ENCODE results near the gene TBC1D9B. TPM values are rescaled to one million over a fixed set of nuclear protein-coding genes. Genes with fewer than 3 reads are reported as not detected.

The TBC1D9B gene
- polyA plus RNA-seq, 1 experiment = 41.1 TPM

DNA sequence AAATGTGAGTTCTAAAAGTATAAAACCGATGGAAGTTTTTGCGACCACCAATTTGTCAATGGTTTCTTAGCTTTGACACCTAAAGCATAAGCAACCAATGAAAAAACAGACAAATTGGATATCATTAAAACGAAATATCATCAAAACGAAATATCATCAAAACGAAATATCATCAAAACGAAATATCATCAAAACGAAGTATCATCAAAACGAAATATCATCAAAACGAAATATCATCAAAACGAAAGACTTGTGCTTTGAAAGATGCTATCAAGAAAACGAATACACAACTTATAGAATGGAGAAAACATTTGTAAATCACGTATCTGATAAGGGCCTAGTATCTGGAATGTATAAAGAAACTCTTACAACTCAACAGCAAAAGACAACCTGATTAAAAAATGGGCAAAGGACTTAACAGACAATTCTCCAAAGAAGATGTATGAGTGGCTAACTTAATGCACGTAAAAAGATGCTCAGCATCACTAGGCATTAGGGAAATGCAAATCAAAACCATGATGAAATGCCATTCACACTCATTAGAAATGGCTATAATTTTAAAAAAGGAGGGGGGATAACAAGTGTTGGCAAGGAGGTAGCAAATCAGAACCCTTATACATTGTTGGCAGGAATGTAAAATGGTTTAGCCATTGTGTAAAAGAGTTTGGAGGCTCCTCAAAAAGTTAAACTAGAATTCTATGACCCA, 29.4 kb upstream of the TBC1D9B start:
- H3K9me3 ChIP-seq (ENCODE audit: control insufficient read depth, insufficient read depth, low read length) = no peaks in the 10 kb centered on the region
- TF ChIP-seq, protein P1, sequence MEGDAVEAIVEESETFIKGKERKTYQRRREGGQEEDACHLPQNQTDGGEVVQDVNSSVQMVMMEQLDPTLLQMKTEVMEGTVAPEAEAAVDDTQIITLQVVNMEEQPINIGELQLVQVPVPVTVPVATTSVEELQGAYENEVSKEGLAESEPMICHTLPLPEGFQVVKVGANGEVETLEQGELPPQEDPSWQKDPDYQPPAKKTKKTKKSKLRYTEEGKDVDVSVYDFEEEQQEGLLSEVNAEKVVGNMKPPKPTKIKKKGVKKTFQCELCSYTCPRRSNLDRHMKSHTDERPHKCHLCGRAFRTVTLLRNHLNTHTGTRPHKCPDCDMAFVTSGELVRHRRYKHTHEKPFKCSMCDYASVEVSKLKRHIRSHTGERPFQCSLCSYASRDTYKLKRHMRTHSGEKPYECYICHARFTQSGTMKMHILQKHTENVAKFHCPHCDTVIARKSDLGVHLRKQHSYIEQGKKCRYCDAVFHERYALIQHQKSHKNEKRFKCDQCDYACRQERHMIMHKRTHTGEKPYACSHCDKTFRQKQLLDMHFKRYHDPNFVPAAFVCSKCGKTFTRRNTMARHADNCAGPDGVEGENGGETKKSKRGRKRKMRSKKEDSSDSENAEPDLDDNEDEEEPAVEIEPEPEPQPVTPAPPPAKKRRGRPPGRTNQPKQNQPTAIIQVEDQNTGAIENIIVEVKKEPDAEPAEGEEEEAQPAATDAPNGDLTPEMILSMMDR (IDR thresholded peaks at IDR 0.05; ENCODE audit: low read depth, low read length) = no peak
- H3K4me3 ChIP-seq (ENCODE audit: low read depth, low read length) = no peak overlapping the region
- H3K27ac ChIP-seq (ENCODE audit: low read depth, low read length) = no peak overlapping the region
- no peak for DNase-seq (ENCODE audit: low read depth, low spot score)
- ChIA-PET CTCF (no interaction called here), POLR2A (no interaction called here)
- peaks cover 2% of the 10 kb centered on the region for H3K27me3 ChIP-seq (ENCODE audit: control insufficient read depth, insufficient read depth, low read length)

DNA sequence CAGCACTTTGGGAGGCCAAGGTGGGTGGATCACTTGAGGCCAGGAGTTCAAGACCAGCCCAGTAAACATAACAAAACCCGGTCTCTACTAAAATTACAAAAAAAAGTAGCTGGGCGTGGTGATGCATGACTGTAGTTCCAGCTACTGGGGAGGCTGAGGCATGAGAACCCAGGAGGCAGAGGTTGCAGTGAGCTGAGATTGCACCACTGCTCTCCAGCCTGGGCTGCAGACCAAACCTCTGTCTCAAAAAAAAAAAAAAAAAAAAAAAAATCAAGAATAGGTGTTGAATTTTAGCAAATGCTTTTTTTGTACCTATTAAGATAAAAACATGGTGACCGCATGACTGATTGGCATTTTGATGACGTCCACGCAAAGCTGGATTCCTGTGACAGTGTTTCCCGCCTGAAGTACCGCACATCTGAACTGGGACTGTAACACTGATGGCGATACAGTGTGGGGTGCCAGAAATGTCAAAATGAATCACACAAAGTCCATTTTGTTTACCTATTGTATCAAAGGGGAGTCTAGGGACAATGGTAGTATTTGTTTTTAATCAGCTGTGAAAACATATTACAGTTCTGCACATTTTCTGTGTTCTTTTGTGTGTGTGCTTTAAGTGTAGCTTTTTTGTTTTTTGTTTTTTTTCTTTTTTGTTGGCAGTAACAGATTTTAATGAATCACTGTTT, 23.2 kb upstream of the TBC1D9B start:
- CTCF ChIA-PET = interaction anchor here (1.7 kb wide), 1 partner anchor 160 kb away, joined by 8 read pairs; no protein-coding TSS in a partner anchor
- TF ChIP-seq, protein P1 (IDR thresholded peaks at IDR 0.05; ENCODE audit: low read depth, low read length) = no peak
- Histone ChIP-seq H3K9me3 (ENCODE audit: control insufficient read depth, insufficient read depth, low read length) (no peaks in the 10 kb centered on the region), H3K27ac (ENCODE audit: low read depth, low read length) (no peak overlapping the region), H3K4me3 (ENCODE audit: low read depth, low read length) (no peak overlapping the region), H3K27me3 (ENCODE audit: control insufficient read depth, insufficient read depth, low read length) (no peaks in the 10 kb centered on the region)
- no peak for DNase-seq (ENCODE audit: low read depth, low spot score)
- POLR2A ChIA-PET = no interaction called here

DNA sequence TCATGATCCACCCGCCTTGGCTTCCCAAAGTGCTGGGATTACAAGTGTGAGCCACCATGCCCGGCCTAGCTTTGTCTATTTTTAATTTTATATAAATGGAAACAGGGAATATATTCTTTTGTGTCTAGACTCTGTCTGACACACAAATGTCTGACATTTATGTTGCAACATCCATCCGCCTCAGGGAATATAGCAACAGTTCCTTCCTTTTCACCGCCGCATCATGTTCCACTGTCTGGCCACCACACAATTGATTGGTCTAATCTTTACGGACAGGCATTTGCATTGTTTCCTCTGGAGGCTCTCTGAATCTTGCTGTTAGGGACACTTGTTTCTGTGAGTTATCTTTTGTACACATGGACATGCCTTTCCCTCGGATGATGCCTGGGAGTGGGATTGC, 20.1 kb upstream of the TBC1D9B start:
- Histone ChIP-seq H3K27me3 (ENCODE audit: control insufficient read depth, insufficient read depth, low read length) (no peaks in the 10 kb centered on the region), H3K4me3 (ENCODE audit: low read depth, low read length) (no peak overlapping the region), H3K27ac (ENCODE audit: low read depth, low read length) (no peak overlapping the region), H3K9me3 (ENCODE audit: control insufficient read depth, insufficient read depth, low read length) (no peaks in the 10 kb centered on the region)
- TF ChIP-seq, protein P1 (IDR thresholded peaks at IDR 0.05; ENCODE audit: low read depth, low read length) = no peak
- ChIA-PET POLR2A (no interaction called here), CTCF (no interaction called here)
- no peak for DNase-seq (ENCODE audit: low read depth, low spot score)

DNA sequence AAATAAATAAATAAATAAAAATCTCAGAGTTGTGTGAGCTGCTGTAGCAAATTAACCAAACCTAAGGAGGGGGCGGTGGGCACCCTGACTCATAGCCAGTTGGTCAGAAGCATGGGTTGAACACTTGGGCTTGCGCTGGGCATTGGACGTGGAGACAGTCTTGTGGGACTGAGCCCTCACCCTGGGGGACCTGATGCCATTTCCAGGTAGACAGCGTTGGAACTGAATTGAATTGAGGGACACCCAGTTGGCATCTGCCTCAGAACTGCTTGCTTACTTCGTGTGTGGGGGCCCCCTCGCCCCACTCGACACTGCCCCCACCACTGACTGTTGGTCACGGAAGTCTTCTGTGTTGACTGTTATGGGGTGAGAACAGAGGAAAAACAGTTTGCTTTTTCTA, 19.0 kb upstream of the TBC1D9B start:
- no peaks in the 10 kb centered on the region for H3K9me3 ChIP-seq (ENCODE audit: control insufficient read depth, insufficient read depth, low read length)
- no peak overlapping the region for H3K27ac ChIP-seq (ENCODE audit: low read depth, low read length)
- no peak for DNase-seq (ENCODE audit: low read depth, low spot score)
- ChIA-PET CTCF (no interaction called here), POLR2A (interaction anchor here (0.5 kb wide), 1 partner anchor 141 kb away, joined by 3 read pairs; no protein-coding TSS in a partner anchor)
- no peak overlapping the region for H3K4me3 ChIP-seq (ENCODE audit: low read depth, low read length)
- no peaks in the 10 kb centered on the region for H3K27me3 ChIP-seq (ENCODE audit: control insufficient read depth, insufficient read depth, low read length)
- TF ChIP-seq, protein P1 (IDR thresholded peaks at IDR 0.05; ENCODE audit: low read depth, low read length) = no peak

DNA sequence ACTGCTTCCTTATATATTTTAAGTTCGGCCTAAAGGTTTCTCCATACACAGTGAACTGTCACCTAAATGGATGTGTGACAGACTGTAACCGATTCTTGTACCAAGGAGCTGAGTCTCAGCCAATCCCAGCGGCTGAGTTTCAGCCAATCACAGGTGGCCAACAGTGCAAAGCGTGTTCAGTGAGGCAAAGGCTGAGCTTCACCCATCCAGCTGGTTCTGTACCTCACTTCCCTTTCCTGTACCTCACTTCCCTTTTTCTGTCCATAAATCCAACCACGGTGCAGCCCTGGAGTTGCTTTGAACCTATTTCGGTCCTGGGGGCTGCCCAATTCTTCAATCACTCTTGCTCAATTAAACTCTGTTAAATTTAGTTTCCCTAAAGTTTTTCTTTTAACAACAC, 15.7 kb upstream of the TBC1D9B start:
- Histone ChIP-seq H3K9me3 (ENCODE audit: control insufficient read depth, insufficient read depth, low read length) (no peaks in the 10 kb centered on the region), H3K4me3 (ENCODE audit: low read depth, low read length) (no peak overlapping the region), H3K27me3 (ENCODE audit: control insufficient read depth, insufficient read depth, low read length) (peaks cover 5% of the 10 kb centered on the region), H3K27ac (ENCODE audit: low read depth, low read length) (no peak overlapping the region)
- ChIA-PET CTCF (no interaction called here), POLR2A (no interaction called here)
- TF ChIP-seq, protein P1 (IDR thresholded peaks at IDR 0.05; ENCODE audit: low read depth, low read length) = no peak
- no peak for DNase-seq (ENCODE audit: low read depth, low spot score)

All from AG04450 (cell line).